ENCODE results near the gene ZNF853.

GRCh38 chr7:6578114-6579084 lies 37.0 kb upstream of the ZNF853 start:
- TF ChIP-seq CTCF (IDR thresholded peaks at IDR 0.05) (no peak), POLR2A (IDR thresholded peaks at IDR 0.05) (no peak)
